SH-SY5Y (cell line): ENCODE measurements around the gene HRNR.

Experiments used
- GATA2 ChIP-seq: IDR thresholded peaks from 2 replicates; pipeline ENCODE4 v1.6.1; 2011; ENCODE audit warnings: mild to moderate bottlenecking, low read depth, low read length
- GATA3 ChIP-seq: IDR thresholded peaks from 2 replicates; pipeline ENCODE4 v1.6.1; 2011; ENCODE audit warnings: low read depth, mild to moderate bottlenecking, low read length, moderate library complexity

DNA sequence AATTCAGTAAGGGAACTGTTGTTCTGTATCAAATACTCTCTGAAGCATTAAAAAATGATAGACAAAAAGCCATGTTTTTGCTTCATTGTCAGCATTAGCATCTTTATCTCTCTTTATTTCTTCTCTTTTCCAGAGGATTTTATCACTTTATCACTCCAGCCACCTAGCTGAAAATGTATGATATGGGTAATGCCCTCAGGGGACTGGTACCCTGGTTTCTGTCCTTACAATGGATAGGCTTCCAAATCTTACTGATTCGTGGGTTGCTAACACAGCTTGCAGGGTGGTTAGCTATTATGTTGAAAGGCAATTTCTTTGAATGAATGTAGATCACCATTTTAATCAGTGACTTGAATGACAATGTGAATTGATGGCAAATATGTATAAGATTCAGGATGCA lies 23.3 kb upstream of the HRNR start:
- no peak for TF ChIP-seq GATA2
- TF ChIP-seq GATA3, result no peak
